Measurements from ENCODE around the gene GPR83. TPM values are rescaled to one million over a fixed set of nuclear protein-coding genes. Genes with fewer than 3 reads are reported as not detected.

Gene GPR83
- total and polyA plus RNA-seq, 10 of the 15 experiments (the other 5 are each of a cell fraction or from before 2014, with no cell fraction given), result 0.03 to 0.19 (median 0.05) TPM; not detected in 7

DNA sequence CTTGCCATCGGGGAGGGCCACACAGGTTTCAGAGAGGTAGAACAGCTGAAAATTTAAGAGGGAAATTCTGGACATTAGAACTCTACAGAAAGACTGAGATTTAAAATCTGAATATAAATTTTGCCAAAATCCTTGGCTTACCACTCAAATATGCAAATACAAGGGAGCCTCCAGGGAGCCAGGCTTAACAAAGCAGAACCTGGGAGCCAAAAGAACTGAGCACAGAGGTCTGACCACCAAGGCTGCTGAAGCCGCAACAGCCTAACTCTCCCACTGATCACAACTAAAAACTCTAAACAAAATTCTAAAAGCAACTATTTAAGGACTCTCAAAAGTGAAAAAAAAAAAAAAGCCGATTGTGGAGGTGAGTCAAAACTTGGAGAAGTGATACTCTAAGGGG lies 62.6 kb downstream of the GPR83 start:
- Histone ChIP-seq H3K27me3 (replicated peaks in 1 of 2; ENCODE audit: control insufficient read depth in 2 of 2, insufficient read depth in 2 of 2, low read length in 1 of 2) (no peaks in the 10 kb centered on the region), H3K36me3 (ENCODE audit: control insufficient read depth in 2 of 2, insufficient read depth in 2 of 2, low read length in 1 of 2) (no peaks in the 10 kb centered on the region), H4K20me1 (ENCODE audit: control insufficient read depth, insufficient read depth) (no peaks in the 10 kb centered on the region), H3K9me3 (replicated peaks; ENCODE audit: control insufficient read depth, insufficient read depth, low read length) (no peaks in the 10 kb centered on the region), H2AFZ (ENCODE audit: control insufficient read depth, low read depth, low read length) (no peak overlapping the region), H3K27ac (ENCODE audit: control insufficient read depth, insufficient read depth) (no peak overlapping the region), H3K4me3 (no peak overlapping the region), H3K4me2 (ENCODE audit: control insufficient read depth, insufficient read depth) (no peak overlapping the region), H3K4me1 (ENCODE audit: control insufficient read depth, insufficient read depth, low read length) (no peaks in the 10 kb centered on the region), H3K79me2 (ENCODE audit: control insufficient read depth, insufficient read depth, low read length) (no peaks in the 10 kb centered on the region), H3K9ac (ENCODE audit: control insufficient read depth, insufficient read depth, low read length) (no peak overlapping the region)
- 62% methylated on average over 3 of the region's 3 CpGs for WGBS (ENCODE audit: insufficient coverage, insufficient replicate concordance, low lambda C conversion rate, missing lambda C conversion rate)
- DNase-seq (ENCODE audit: low read depth, low spot score), result no peak
- intact Hi-C loops (cut with micrococcal nuclease; ENCODE audit: unreplicated experiment), result no loop called here
- in situ Hi-C loops (cut with MboI), result no loop called here
- BruUV-seq (replicated peaks), result no TSS peak
- RAD21 ChIA-PET (ENCODE audit: unreplicated experiment), result no interaction called here
- TF ChIP-seq ZNF622 (IDR thresholded peaks at IDR 0.05) (no peak), YY1 (IDR thresholded peaks at IDR 0.05; ENCODE audit: low read depth, low read length) (no peak), CREB1 (IDR thresholded peaks at IDR 0.05; ENCODE audit: low read depth) (no peak), FOXM1 (IDR thresholded peaks at IDR 0.05; ENCODE audit: low read depth, low read length) (no peak), WRNIP1 (IDR thresholded peaks at IDR 0.05; ENCODE audit: borderline replicate concordance, low read depth, low read length) (no peak), TAF1 (IDR thresholded peaks at IDR 0.05; ENCODE audit: borderline replicate concordance, low read depth, low read length) (no peak), RUNX3 (IDR thresholded peaks at IDR 0.05; ENCODE audit: low read length) (no peak), EP300 (IDR thresholded peaks at IDR 0.05; ENCODE audit: borderline replicate concordance in 1 of 2, control insufficient read depth in 1 of 2, low read depth in 2 of 2, low read length in 2 of 2) (no peak), CTCF (IDR thresholded peaks at IDR 0.05 in 2 of 3, conservative IDR thresholded peaks at IDR 0.05 in 1 of 3; ENCODE audit: control insufficient read depth in 2 of 3, extremely low read depth in 1 of 3, insufficient read depth in 1 of 3, low read depth in 3 of 3, low read length in 3 of 3) (no peak), SMAD1 (IDR thresholded peaks at IDR 0.05; ENCODE audit: low read depth, partially characterized antibody) (no peak), JUND (IDR thresholded peaks at IDR 0.05; ENCODE audit: low read depth, low read length) (no peak), SMARCA5 (IDR thresholded peaks at IDR 0.05) (no peak)
- TF ChIP-seq, protein P1, sequence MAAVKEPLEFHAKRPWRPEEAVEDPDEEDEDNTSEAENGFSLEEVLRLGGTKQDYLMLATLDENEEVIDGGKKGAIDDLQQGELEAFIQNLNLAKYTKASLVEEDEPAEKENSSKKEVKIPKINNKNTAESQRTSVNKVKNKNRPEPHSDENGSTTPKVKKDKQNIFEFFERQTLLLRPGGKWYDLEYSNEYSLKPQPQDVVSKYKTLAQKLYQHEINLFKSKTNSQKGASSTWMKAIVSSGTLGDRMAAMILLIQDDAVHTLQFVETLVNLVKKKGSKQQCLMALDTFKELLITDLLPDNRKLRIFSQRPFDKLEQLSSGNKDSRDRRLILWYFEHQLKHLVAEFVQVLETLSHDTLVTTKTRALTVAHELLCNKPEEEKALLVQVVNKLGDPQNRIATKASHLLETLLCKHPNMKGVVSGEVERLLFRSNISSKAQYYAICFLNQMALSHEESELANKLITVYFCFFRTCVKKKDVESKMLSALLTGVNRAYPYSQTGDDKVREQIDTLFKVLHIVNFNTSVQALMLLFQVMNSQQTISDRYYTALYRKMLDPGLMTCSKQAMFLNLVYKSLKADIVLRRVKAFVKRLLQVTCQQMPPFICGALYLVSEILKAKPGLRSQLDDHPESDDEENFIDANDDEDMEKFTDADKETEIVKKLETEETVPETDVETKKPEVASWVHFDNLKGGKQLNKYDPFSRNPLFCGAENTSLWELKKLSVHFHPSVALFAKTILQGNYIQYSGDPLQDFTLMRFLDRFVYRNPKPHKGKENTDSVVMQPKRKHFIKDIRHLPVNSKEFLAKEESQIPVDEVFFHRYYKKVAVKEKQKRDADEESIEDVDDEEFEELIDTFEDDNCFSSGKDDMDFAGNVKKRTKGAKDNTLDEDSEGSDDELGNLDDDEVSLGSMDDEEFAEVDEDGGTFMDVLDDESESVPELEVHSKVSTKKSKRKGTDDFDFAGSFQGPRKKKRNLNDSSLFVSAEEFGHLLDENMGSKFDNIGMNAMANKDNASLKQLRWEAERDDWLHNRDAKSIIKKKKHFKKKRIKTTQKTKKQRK (IDR thresholded peaks at IDR 0.05; ENCODE audit: low read depth, low read length), result no peak
- TF ChIP-seq, protein P2, sequence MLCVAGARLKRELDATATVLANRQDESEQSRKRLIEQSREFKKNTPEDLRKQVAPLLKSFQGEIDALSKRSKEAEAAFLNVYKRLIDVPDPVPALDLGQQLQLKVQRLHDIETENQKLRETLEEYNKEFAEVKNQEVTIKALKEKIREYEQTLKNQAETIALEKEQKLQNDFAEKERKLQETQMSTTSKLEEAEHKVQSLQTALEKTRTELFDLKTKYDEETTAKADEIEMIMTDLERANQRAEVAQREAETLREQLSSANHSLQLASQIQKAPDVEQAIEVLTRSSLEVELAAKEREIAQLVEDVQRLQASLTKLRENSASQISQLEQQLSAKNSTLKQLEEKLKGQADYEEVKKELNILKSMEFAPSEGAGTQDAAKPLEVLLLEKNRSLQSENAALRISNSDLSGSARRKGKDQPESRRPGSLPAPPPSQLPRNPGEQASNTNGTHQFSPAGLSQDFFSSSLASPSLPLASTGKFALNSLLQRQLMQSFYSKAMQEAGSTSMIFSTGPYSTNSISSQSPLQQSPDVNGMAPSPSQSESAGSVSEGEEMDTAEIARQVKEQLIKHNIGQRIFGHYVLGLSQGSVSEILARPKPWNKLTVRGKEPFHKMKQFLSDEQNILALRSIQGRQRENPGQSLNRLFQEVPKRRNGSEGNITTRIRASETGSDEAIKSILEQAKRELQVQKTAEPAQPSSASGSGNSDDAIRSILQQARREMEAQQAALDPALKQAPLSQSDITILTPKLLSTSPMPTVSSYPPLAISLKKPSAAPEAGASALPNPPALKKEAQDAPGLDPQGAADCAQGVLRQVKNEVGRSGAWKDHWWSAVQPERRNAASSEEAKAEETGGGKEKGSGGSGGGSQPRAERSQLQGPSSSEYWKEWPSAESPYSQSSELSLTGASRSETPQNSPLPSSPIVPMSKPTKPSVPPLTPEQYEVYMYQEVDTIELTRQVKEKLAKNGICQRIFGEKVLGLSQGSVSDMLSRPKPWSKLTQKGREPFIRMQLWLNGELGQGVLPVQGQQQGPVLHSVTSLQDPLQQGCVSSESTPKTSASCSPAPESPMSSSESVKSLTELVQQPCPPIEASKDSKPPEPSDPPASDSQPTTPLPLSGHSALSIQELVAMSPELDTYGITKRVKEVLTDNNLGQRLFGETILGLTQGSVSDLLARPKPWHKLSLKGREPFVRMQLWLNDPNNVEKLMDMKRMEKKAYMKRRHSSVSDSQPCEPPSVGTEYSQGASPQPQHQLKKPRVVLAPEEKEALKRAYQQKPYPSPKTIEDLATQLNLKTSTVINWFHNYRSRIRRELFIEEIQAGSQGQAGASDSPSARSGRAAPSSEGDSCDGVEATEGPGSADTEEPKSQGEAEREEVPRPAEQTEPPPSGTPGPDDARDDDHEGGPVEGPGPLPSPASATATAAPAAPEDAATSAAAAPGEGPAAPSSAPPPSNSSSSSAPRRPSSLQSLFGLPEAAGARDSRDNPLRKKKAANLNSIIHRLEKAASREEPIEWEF (IDR thresholded peaks at IDR 0.05; ENCODE audit: insufficient replicate concordance, low read depth, low read length), result no peak
- SMC1A ChIA-PET (ENCODE audit: uncharacterized antibody, unreplicated experiment), result no interaction called here
- POLR2A ChIA-PET, result no interaction called here
- ATAC-seq, result no peak
- no peak for FAIRE-seq
- CTCF ChIA-PET, result interaction anchor here (2.6 kb wide), 1 partner anchor 12 kb away, joined by 6 read pairs; no protein-coding TSS in a partner anchor
